ENCODE results near the gene ABLIM2. TPM values are rescaled to one million over a fixed set of nuclear protein-coding genes. Genes with fewer than 3 reads are reported as not detected.

The ABLIM2 gene
- total RNA-seq, 1 donor from 2014 or later: 5.2 TPM

GRCh38 chr4:7981738-7982394, 176.7 kb downstream of the ABLIM2 start:
- Histone ChIP-seq H3K27me3 (ENCODE audit: low read depth) (no peaks in the 10 kb centered on the region), H3K27ac (no peak overlapping the region), H3K36me3 (no peaks in the 10 kb centered on the region), H3K9me3 (no peaks in the 10 kb centered on the region), H3K4me1 (peaks cover 21% of the 10 kb centered on the region), H3K4me3 (no peak overlapping the region)
- DNase-seq (no peak), ATAC-seq (peak; percentile 38 to 44)
- intact Hi-C loops (cut with DNase I): no loop called here
- TF ChIP-seq CTCF (IDR thresholded peaks at IDR 0.05): no peak

DNA sequence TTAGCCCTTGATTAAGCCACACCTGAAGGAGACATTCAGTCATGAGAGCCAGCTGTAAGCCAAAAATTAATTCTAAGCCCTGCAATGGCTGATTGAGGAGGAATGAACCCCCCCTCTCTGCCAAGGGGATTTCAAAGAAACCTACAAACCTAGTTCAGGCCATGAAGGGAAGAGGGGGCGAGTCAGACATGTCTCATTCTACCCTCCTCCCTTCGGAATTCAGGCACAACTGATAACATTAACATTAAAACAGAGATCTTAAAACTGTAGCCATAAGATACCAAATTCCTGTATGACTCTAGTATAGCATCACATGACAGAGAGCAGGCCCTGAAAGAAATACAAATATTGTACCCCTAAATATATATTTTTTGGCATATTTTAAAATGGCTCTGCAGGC, 178.6 kb downstream of the ABLIM2 start:
- TF ChIP-seq CTCF (IDR thresholded peaks at IDR 0.05): no peak
- intact Hi-C loops (cut with DNase I): no loop called here
- H3K4me3 ChIP-seq: no peak overlapping the region

GRCh38 chr4:7979652-7979968, 179.0 kb downstream of the ABLIM2 start:
- no peak overlapping the region for H3K4me3 ChIP-seq
- no peaks in the 10 kb centered on the region for H3K27me3 ChIP-seq (ENCODE audit: low read depth)
- H3K27ac ChIP-seq: no peak overlapping the region
- intact Hi-C loops (cut with DNase I): no loop called here
- ATAC-seq (no peak), DNase-seq (no peak)
- no peaks in the 10 kb centered on the region for H3K36me3 ChIP-seq
- H3K9me3 ChIP-seq: no peaks in the 10 kb centered on the region
- TF ChIP-seq CTCF (IDR thresholded peaks at IDR 0.05): no peak
- peaks cover 16% of the 10 kb centered on the region for H3K4me1 ChIP-seq

More for the DNA sequence above, 178.6 kb downstream of the ABLIM2 start:
- peaks cover 16% of the 10 kb centered on the region for H3K4me1 ChIP-seq
- no peaks in the 10 kb centered on the region for H3K27me3 ChIP-seq (ENCODE audit: low read depth)
- ATAC-seq (no peak), DNase-seq (no peak)
- no peak overlapping the region for H3K27ac ChIP-seq
- no peaks in the 10 kb centered on the region for H3K9me3 ChIP-seq
- no peaks in the 10 kb centered on the region for H3K36me3 ChIP-seq

- no peaks in the 10 kb centered on the region for H3K9me3 ChIP-seq
- H3K36me3 ChIP-seq: no peaks in the 10 kb centered on the region
- H3K4me3 ChIP-seq: no peak overlapping the region
- DNase-seq: no peak
- H3K4me1 ChIP-seq: peaks cover 16% of the 10 kb centered on the region
- no peaks in the 10 kb centered on the region for H3K27me3 ChIP-seq (ENCODE audit: low read depth)
- no peak for TF ChIP-seq CTCF (IDR thresholded peaks at IDR 0.05)
- no peak for ATAC-seq
- intact Hi-C loops (cut with DNase I): no loop called here
- no peak overlapping the region for H3K27ac ChIP-seq
Measured at GRCh38 chr4:7978907-7979651, 179.5 kb downstream of the ABLIM2 start.

DNA sequence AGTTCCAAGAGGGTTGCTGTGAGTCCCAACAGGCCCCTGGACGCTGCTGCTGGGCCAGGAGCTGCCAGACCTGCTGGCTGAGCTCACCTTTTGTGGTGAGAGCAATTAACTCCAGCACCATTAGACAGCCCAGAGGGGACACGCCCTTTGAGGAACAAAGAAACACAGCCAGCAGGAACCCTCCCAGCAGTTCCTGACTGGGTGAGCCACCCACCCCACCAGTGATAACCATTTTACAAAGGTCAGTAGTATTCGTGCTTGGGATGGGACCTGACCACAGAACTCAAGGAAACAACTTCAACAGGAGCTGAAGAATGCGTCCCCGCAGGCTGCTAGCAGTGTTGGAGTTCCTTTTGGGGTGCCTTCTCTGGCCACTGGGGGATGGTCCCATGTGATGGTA, 180.1 kb downstream of the ABLIM2 start:
- H3K27ac ChIP-seq: peak overlapping the region; percentile 16
- no peaks in the 10 kb centered on the region for H3K36me3 ChIP-seq
- H3K4me3 ChIP-seq: no peak overlapping the region
- peak; percentile 58 to 70 for ATAC-seq
- intact Hi-C loops (cut with DNase I): no loop called here
- H3K9me3 ChIP-seq: no peaks in the 10 kb centered on the region
- no peak for DNase-seq
- no peak for TF ChIP-seq CTCF (IDR thresholded peaks at IDR 0.05)
- no peaks in the 10 kb centered on the region for H3K27me3 ChIP-seq (ENCODE audit: low read depth)
- H3K4me1 ChIP-seq: peaks cover 16% of the 10 kb centered on the region

All from lower lobe of right lung (tissue), 2 donors.